Forelimb muscle (tissue), 1 donor: ENCODE measurements around the gene FOXP3. TPM values are rescaled to one million over a fixed set of nuclear protein-coding genes. Genes with fewer than 3 reads are reported as not detected.
"Not testable (repeated sequence)": the region's sequence is repeated elsewhere in the genome, so short reads cannot be mapped to it uniquely, and the experiment has no call there.

Experiments
- DNase-seq: peaks from one replicate; pipeline ENCODE4 v3.0.0-alpha.2; 2013; ENCODE audit warnings: low read depth
- polyA plus RNA-seq: library from polyadenylated mRNA; unstranded; fragments of 120-200 nt; gene quantifications from one replicate; pipeline ENCODE4 v1.2.1, GENCODE V29; 2013; ENCODE audit not compliant: insufficient read length

FOXP3 gene
- 0.35 TPM for polyA plus RNA-seq

GRCh38 chrX:49264460-49264859 lies at the start of gene FOXP3:
Gene FOXP3, minus strand, starts transcription at chrX:49264710. Its CDS starts 6,205 bp downstream, at chrX:49258505.
- DNase-seq, result no peak

GRCh38 chrX:49312176-49312575 lies 47.7 kb upstream of the FOXP3 start:
- no peak for DNase-seq

GRCh38 chrX:49310371-49310770 lies 45.9 kb upstream of the FOXP3 start:
- no peak for DNase-seq

- no peak for DNase-seq
Observed at GRCh38 chrX:49309401-49309981, 45.0 kb upstream of the FOXP3 start.

- DNase-seq, result no peak
Observed at GRCh38 chrX:49308604-49309269, 44.2 kb upstream of the FOXP3 start.

- DNase-seq, result not testable (repeated sequence)
Observed at GRCh38 chrX:49307775-49308174, 43.3 kb upstream of the FOXP3 start.

- no peak for DNase-seq
Observed at GRCh38 chrX:49303346-49303745, 38.8 kb upstream of the FOXP3 start, which contains the start of gene GAGE10. Gene GAGE10, plus strand, starts transcription at chrX:49303646. Its CDS starts 1,214 bp downstream, at chrX:49304860.

- no peak for DNase-seq
Observed at GRCh38 chrX:49300703-49301102, 36.2 kb upstream of the FOXP3 start.

GRCh38 chrX:49299293-49299692 lies 34.8 kb upstream of the FOXP3 start:
- DNase-seq, result not testable (repeated sequence)

GRCh38 chrX:49292400-49293362 lies 28.2 kb upstream of the FOXP3 start:
- DNase-seq, result no peak

- DNase-seq, result no peak
Observed at GRCh38 chrX:49291615-49292337, 27.3 kb upstream of the FOXP3 start.

GRCh38 chrX:49290215-49290614 lies 25.7 kb upstream of the FOXP3 start:
- no peak for DNase-seq

GRCh38 chrX:49287665-49288064 lies 23.2 kb upstream of the FOXP3 start:
- DNase-seq, result no peak

- DNase-seq, result no peak
Observed at GRCh38 chrX:49286581-49286980, 22.1 kb upstream of the FOXP3 start.

GRCh38 chrX:49286136-49286535 lies 21.6 kb upstream of the FOXP3 start:
- DNase-seq, result no peak

- DNase-seq, result no peak
Observed at GRCh38 chrX:49284212-49284611, 19.7 kb upstream of the FOXP3 start.

GRCh38 chrX:49282647-49283011 lies 18.1 kb upstream of the FOXP3 start:
- no peak for DNase-seq

- DNase-seq, result no peak
Observed at GRCh38 chrX:49278081-49278480, 13.6 kb upstream of the FOXP3 start.

- DNase-seq, result no peak
Observed at GRCh38 chrX:49277535-49277830, 13.0 kb upstream of the FOXP3 start.

- DNase-seq, result no peak
Observed at GRCh38 chrX:49276671-49277534, 12.4 kb upstream of the FOXP3 start.

GRCh38 chrX:49276207-49276606 lies 11.7 kb upstream of the FOXP3 start:
- DNase-seq, result no peak
